Coronary artery (tissue), 2 donors: ENCODE results near the gene CRAMP1.

ENCODE experiments used
- DNase-seq: peaks from one replicate; pipeline ENCODE4 v3.0.0-alpha.2; 2017; ENCODE audit warnings: low spot score
- H3K27ac ChIP-seq, 2 donors: fragments of 200-600 bp; sonication (generic); one replicate each; pipeline ENCODE4 v1.5.1; 2016 to 2019
- H3K4me3 ChIP-seq: fragments of 200-600 bp; sonication (generic); 2 replicates; pipeline ENCODE4 v1.5.1; 2016; ENCODE audit warnings: mild to moderate bottlenecking, moderate library complexity
- CTCF ChIP-seq: fragments of 200-600 bp; sonication (generic); IDR thresholded peaks from one replicate; pipeline ENCODE4 v1.5.1; 2019; ENCODE audit warnings: antibody characterized with exemption

CRAMP1 gene

GRCh38 chr16:1610071-1610898, 1.9 kb upstream of the CRAMP1 start:
- TF ChIP-seq CTCF = no peak
- Histone ChIP-seq H3K4me3 (peak overlapping the region; percentile 84), H3K27ac (peak overlapping the region; percentile 31 to 88)
- peak; percentile 92 for DNase-seq

- Histone ChIP-seq H3K4me3 (peak overlapping the region; percentile 84), H3K27ac (peak overlapping the region; percentile 31 to 88)
- no peak for TF ChIP-seq CTCF
- peak; percentile 76 for DNase-seq
These were observed 1.1 kb upstream of the CRAMP1 start for GRCh38 chr16:1610899-1611632.

GRCh38 chr16:1613211-1613622, 1.1 kb downstream of the CRAMP1 start:
- TF ChIP-seq CTCF = no peak
- Histone ChIP-seq H3K4me3 (peak overlapping the region; percentile 84), H3K27ac (peak overlapping the region; percentile 17 to 82)
- no peak for DNase-seq

- H3K27ac ChIP-seq = peak overlapping the region in 1 of 2 donors; percentile 79
- no peak for TF ChIP-seq CTCF
- no peak for DNase-seq
- peak overlapping the region; percentile 84 for H3K4me3 ChIP-seq
These were observed 1.7 kb downstream of the CRAMP1 start for GRCh38 chr16:1613728-1614455.

- Histone ChIP-seq H3K4me3 (peak overlapping the region; percentile 84), H3K27ac (peak overlapping the region; percentile 68 to 79)
- TF ChIP-seq CTCF = no peak
- DNase-seq = no peak
These were observed 2.4 kb downstream of the CRAMP1 start for GRCh38 chr16:1614456-1615102.

GRCh38 chr16:1615761-1616160, 3.6 kb downstream of the CRAMP1 start:
- no peak for DNase-seq
- no peak overlapping the region for H3K27ac ChIP-seq
- peak overlapping the region; percentile 84 for H3K4me3 ChIP-seq
- no peak for TF ChIP-seq CTCF
